Measurements from ENCODE around the gene PDCD11. TPM values are rescaled to one million over a fixed set of nuclear protein-coding genes. Genes with fewer than 3 reads are reported as not detected.
A peak's percentile ranks its signal among the peaks of the same experiment; 100 is the strongest.
"Not testable (repeated sequence)": the region's sequence is repeated elsewhere in the genome, so short reads cannot be mapped to it uniquely, and the experiment has no call there.

Gene PDCD11
- total RNA-seq, 1 experiment from 2014 or later = 17.3 TPM

GRCh38 chr10:103415581-103415980 is 19.2 kb downstream of the PDCD11 start:
- in situ Hi-C loops (cut with HindIII; ENCODE audit: low pct_unique_long_range_greater_than_20kb, low sequenced_read_pairs) = no loop called here
- DNase-seq (ENCODE audit: low read depth) = no peak

GRCh38 chr10:103416436-103417147 is 20.2 kb downstream of the PDCD11 start:
- in situ Hi-C loops (cut with HindIII; ENCODE audit: low pct_unique_long_range_greater_than_20kb, low sequenced_read_pairs) = no loop called here
- DNase-seq (ENCODE audit: low read depth) = peak; percentile 29

- in situ Hi-C loops (cut with HindIII; ENCODE audit: low pct_unique_long_range_greater_than_20kb, low sequenced_read_pairs); DNase-seq (ENCODE audit: low read depth): not testable (repeated sequence)
Measured at GRCh38 chr10:103417148-103417469, 20.7 kb downstream of the PDCD11 start.

- DNase-seq (ENCODE audit: low read depth) = no peak
- in situ Hi-C loops (cut with HindIII; ENCODE audit: low pct_unique_long_range_greater_than_20kb, low sequenced_read_pairs) = no loop called here
Measured at GRCh38 chr10:103417601-103418000, 21.2 kb downstream of the PDCD11 start.

- in situ Hi-C loops (cut with HindIII; ENCODE audit: low pct_unique_long_range_greater_than_20kb, low sequenced_read_pairs) = no loop called here
- DNase-seq (ENCODE audit: low read depth) = no peak
Measured at GRCh38 chr10:103419101-103419500, 22.7 kb downstream of the PDCD11 start.

GRCh38 chr10:103423748-103424147 is 27.3 kb downstream of the PDCD11 start:
- no peak for DNase-seq (ENCODE audit: low read depth)
- in situ Hi-C loops (cut with HindIII; ENCODE audit: low pct_unique_long_range_greater_than_20kb, low sequenced_read_pairs) = no loop called here

GRCh38 chr10:103427866-103428265 is 31.4 kb downstream of the PDCD11 start:
- in situ Hi-C loops (cut with HindIII; ENCODE audit: low pct_unique_long_range_greater_than_20kb, low sequenced_read_pairs) = no loop called here
- DNase-seq (ENCODE audit: low read depth) = no peak

GRCh38 chr10:103428989-103429643 is 32.7 kb downstream of the PDCD11 start:
- in situ Hi-C loops (cut with HindIII; ENCODE audit: low pct_unique_long_range_greater_than_20kb, low sequenced_read_pairs) = no loop called here

GRCh38 chr10:103429647-103430046 is 33.2 kb downstream of the PDCD11 start:
- no peak for DNase-seq (ENCODE audit: low read depth)
- in situ Hi-C loops (cut with HindIII; ENCODE audit: low pct_unique_long_range_greater_than_20kb, low sequenced_read_pairs) = no loop called here

More at GRCh38 chr10:103428989-103429643, 32.7 kb downstream of the PDCD11 start:
- DNase-seq (ENCODE audit: low read depth) = no peak

- no peak for DNase-seq (ENCODE audit: low read depth)
- in situ Hi-C loops (cut with HindIII; ENCODE audit: low pct_unique_long_range_greater_than_20kb, low sequenced_read_pairs) = no loop called here
Measured at GRCh38 chr10:103431902-103432301, 35.5 kb downstream of the PDCD11 start.

- in situ Hi-C loops (cut with HindIII; ENCODE audit: low pct_unique_long_range_greater_than_20kb, low sequenced_read_pairs) = no loop called here
Measured at GRCh38 chr10:103433858-103434257, 37.4 kb downstream of the PDCD11 start.

GRCh38 chr10:103439776-103440175 is 43.4 kb downstream of the PDCD11 start:
- in situ Hi-C loops (cut with HindIII; ENCODE audit: low pct_unique_long_range_greater_than_20kb, low sequenced_read_pairs) = no loop called here

More at GRCh38 chr10:103433858-103434257, 37.4 kb downstream of the PDCD11 start:
- DNase-seq (ENCODE audit: low read depth) = no peak

GRCh38 chr10:103440416-103440815 is 44.0 kb downstream of the PDCD11 start:
- DNase-seq (ENCODE audit: low read depth) = no peak
- in situ Hi-C loops (cut with HindIII; ENCODE audit: low pct_unique_long_range_greater_than_20kb, low sequenced_read_pairs) = no loop called here

More at GRCh38 chr10:103439776-103440175, 43.4 kb downstream of the PDCD11 start:
- DNase-seq (ENCODE audit: low read depth) = no peak

GRCh38 chr10:103441206-103441605 is 44.8 kb downstream of the PDCD11 start:
- DNase-seq (ENCODE audit: low read depth) = no peak
- in situ Hi-C loops (cut with HindIII; ENCODE audit: low pct_unique_long_range_greater_than_20kb, low sequenced_read_pairs) = no loop called here

- in situ Hi-C loops (cut with HindIII; ENCODE audit: low pct_unique_long_range_greater_than_20kb, low sequenced_read_pairs) = no loop called here
- DNase-seq (ENCODE audit: low read depth) = no peak
Measured at GRCh38 chr10:103441611-103442010, 45.2 kb downstream of the PDCD11 start.

GRCh38 chr10:103442031-103442461 is 45.6 kb downstream of the PDCD11 start:
- DNase-seq (ENCODE audit: low read depth) = no peak
- in situ Hi-C loops (cut with HindIII; ENCODE audit: low pct_unique_long_range_greater_than_20kb, low sequenced_read_pairs) = no loop called here

- no peak for DNase-seq (ENCODE audit: low read depth)
- in situ Hi-C loops (cut with HindIII; ENCODE audit: low pct_unique_long_range_greater_than_20kb, low sequenced_read_pairs) = no loop called here
Measured at GRCh38 chr10:103443475-103444185, 47.2 kb downstream of the PDCD11 start.

- in situ Hi-C loops (cut with HindIII; ENCODE audit: low pct_unique_long_range_greater_than_20kb, low sequenced_read_pairs) = no loop called here
- no peak for DNase-seq (ENCODE audit: low read depth)
Measured at GRCh38 chr10:103444478-103444877, 48.1 kb downstream of the PDCD11 start.

GRCh38 chr10:103445366-103445765 is 48.9 kb downstream of the PDCD11 start:
- in situ Hi-C loops (cut with HindIII; ENCODE audit: low pct_unique_long_range_greater_than_20kb, low sequenced_read_pairs) = no loop called here
- DNase-seq (ENCODE audit: low read depth) = no peak
